ENCODE measurements around the gene ARRB1.
"Not testable (repeated sequence)": the region's sequence is repeated elsewhere in the genome, so short reads cannot be mapped to it uniquely, and the experiment has no call there.

- TF ChIP-seq CTCF (IDR thresholded peaks at IDR 0.05; ENCODE audit: low read length); EZH2 (IDR thresholded peaks at IDR 0.05; ENCODE audit: borderline replicate concordance, low read length): not testable (repeated sequence)
Observed at GRCh38 chr11:75331761-75332160, 19.7 kb downstream of the ARRB1 start.

All from OCI-LY1 (cell line).